Measurements from ENCODE around the gene GRIK2.

- TF ChIP-seq POLR2A (IDR thresholded peaks at IDR 0.05) (no peak), CTCF (IDR thresholded peaks at IDR 0.05) (no peak)
Measured at GRCh38 chr6:101554231-101554630, 160.7 kb downstream of the GRIK2 start.

Data from Peyer's patch (tissue), 4 donors.